ENCODE data around the gene DCTD.

DCTD gene

GRCh38 chr4:182895791-182896292 lies 21.3 kb downstream of the DCTD start:
- DNase-seq (ENCODE audit: low read depth): no peak
- TF ChIP-seq CTCF (conservative IDR thresholded peaks at IDR 0.05; ENCODE audit: low read depth, low read length): no peak
- no peak overlapping the region for H3K4me3 ChIP-seq (ENCODE audit: low read depth, low read length)

- DNase-seq (ENCODE audit: low read depth): no peak
- no peak for TF ChIP-seq CTCF (conservative IDR thresholded peaks at IDR 0.05; ENCODE audit: low read depth, low read length)
- H3K4me3 ChIP-seq (ENCODE audit: low read depth, low read length): no peak overlapping the region
Observed at GRCh38 chr4:182894681-182895275, 22.4 kb downstream of the DCTD start.

GRCh38 chr4:182893474-182894080 lies 23.6 kb downstream of the DCTD start:
- no peak for DNase-seq (ENCODE audit: low read depth)
- no peak for TF ChIP-seq CTCF (conservative IDR thresholded peaks at IDR 0.05; ENCODE audit: low read depth, low read length)
- H3K4me3 ChIP-seq (ENCODE audit: low read depth, low read length): no peak overlapping the region

- no peak for DNase-seq (ENCODE audit: low read depth)
- no peak for TF ChIP-seq CTCF (conservative IDR thresholded peaks at IDR 0.05; ENCODE audit: low read depth, low read length)
- no peak overlapping the region for H3K4me3 ChIP-seq (ENCODE audit: low read depth, low read length)
Observed at GRCh38 chr4:182893047-182893446, 24.1 kb downstream of the DCTD start.

GRCh38 chr4:182890202-182890601 lies 27.0 kb downstream of the DCTD start:
- H3K4me3 ChIP-seq (ENCODE audit: low read depth, low read length): no peak overlapping the region
- TF ChIP-seq CTCF (conservative IDR thresholded peaks at IDR 0.05; ENCODE audit: low read depth, low read length): no peak
- DNase-seq (ENCODE audit: low read depth): no peak

GRCh38 chr4:182888891-182889290 lies 28.3 kb downstream of the DCTD start:
- DNase-seq (ENCODE audit: low read depth): no peak
- no peak for TF ChIP-seq CTCF (conservative IDR thresholded peaks at IDR 0.05; ENCODE audit: low read depth, low read length)
- H3K4me3 ChIP-seq (ENCODE audit: low read depth, low read length): no peak overlapping the region

GRCh38 chr4:182886768-182887167 lies 30.4 kb downstream of the DCTD start:
- no peak for TF ChIP-seq CTCF (conservative IDR thresholded peaks at IDR 0.05; ENCODE audit: low read depth, low read length)
- H3K4me3 ChIP-seq (ENCODE audit: low read depth, low read length): no peak overlapping the region
- no peak for DNase-seq (ENCODE audit: low read depth)
